Esophagus squamous epithelium (tissue), 5 donors: ENCODE measurements around the gene CRADD. TPM values are rescaled to one million over a fixed set of nuclear protein-coding genes. Genes with fewer than 3 reads are reported as not detected.

Experiments used
- DNase-seq: peaks from one replicate; lab custom pipeline; 2025; lab: John Stamatoyannopoulos, UW
- H3K27ac ChIP-seq, 4 donors: fragments of 200-600 bp; sonication (generic); one replicate each; pipeline ENCODE4 v1.5.1; 2016 to 2019; ENCODE audit warnings: mild to moderate bottlenecking in 1 of 4
- H3K27me3 ChIP-seq, 4 donors: fragments of 200-600 bp; sonication (generic); 1 replicate in 3 of 4; 2 replicates in 1 of 4; pipeline versions ENCODE4 v1.5.1 to v1.6.0; 2017 to 2021; ENCODE audit warnings: antibody characterized with exemption in 1 of 4
- H3K36me3 ChIP-seq, 3 donors: fragments of 200-600 bp; sonication (generic); one replicate each; pipeline ENCODE4 v1.5.1; 2016 to 2019
- H3K4me1 ChIP-seq, 3 donors: fragments of 200-600 bp; sonication (generic); one replicate each; pipeline ENCODE4 v1.5.1; 2017 to 2019
- H3K4me3 ChIP-seq, 4 donors: fragments of 200-600 bp; sonication (generic); 1 replicate in 3 of 4; 2 replicates in 1 of 4; pipeline ENCODE4 v1.5.1; 2016 to 2019; ENCODE audit warnings: mild to moderate bottlenecking in 2 of 4, moderate library complexity in 1 of 4
- H3K9me3 ChIP-seq, 3 donors: fragments of 200-600 bp; sonication (generic); one replicate each; pipeline ENCODE4 v1.5.1; 2016 to 2019
- POLR2A ChIP-seq, 4 donors: fragments of 450-650 bp; IDR thresholded peaks; one replicate each; pipeline ENCODE4 v1.6.1; 2017; ENCODE audit warnings: antibody characterized with exemption in 4 of 4, mild to moderate bottlenecking in 4 of 4, moderate library complexity in 3 of 4
- WGBS, 2 donors: methylation state at CpG; one replicate each; pipeline ENCODE4 v1.1.5; 2018; 5-methylcytosine and 5-hydroxymethylcytosine counted together
- intact Hi-C: fragments of 100-400 bp; cut with DNase I; formaldehyde crosslinking; loops from one replicate; pipeline ENCODE4 v1.15.0; 2022
- total RNA-seq, 4 donors: library from RNA; depleted of rRNA; stranded (reverse); fragments of >200 nt; gene quantifications; one replicate each; pipeline ENCODE4 v1.1.0, GENCODE V29; 2016
- TF ChIP-seq, protein P1 (sequence below), 6 experiments: fragments of 450-650 bp in 4 of 6; fragments of 200-600 bp in 2 of 6; sonication (generic) in 2 of 6; IDR thresholded peaks; one replicate each; pipeline ENCODE4 v1.5.1; 2016 to 2019; ENCODE audit warnings: antibody characterized with exemption in 6 of 6, mild to moderate bottlenecking in 4 of 6, moderate library complexity in 4 of 6
- donor health status: DM: yes; HTN: yes; CAD: no.

CRADD gene
- total RNA-seq, 4 donors from 2014 or later = 20.2 to 22.9 (median 21.7) TPM

DNA sequence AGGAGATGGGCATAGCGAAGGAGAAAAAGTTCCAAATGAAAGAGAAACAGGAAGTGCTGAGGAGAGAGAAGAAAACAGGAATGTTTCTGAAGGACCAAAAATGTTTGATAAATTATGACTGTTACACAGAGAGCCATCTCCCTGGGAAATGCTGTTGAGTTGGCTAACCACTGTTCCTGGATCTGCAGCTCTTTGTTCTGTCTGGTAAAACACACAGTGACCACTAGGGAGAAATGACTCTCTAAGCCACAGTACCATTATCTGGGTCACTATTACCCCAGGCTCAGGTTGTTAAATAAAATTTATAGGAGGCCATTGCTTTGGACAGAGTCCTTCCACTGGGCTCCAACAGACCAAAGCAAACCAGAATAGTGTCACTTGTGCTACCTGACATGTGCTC, 219.3 kb downstream of the CRADD start:
- Histone ChIP-seq H3K27me3 (no peaks in the 10 kb centered on the region), H3K27ac (no peak overlapping the region), H3K4me1 (peaks cover 10 to 36% (median 17%) of the 10 kb centered on the region in 3 donors), H3K4me3 (no peak overlapping the region), H3K9me3 (no peaks in the 10 kb centered on the region), H3K36me3 (no peaks in the 10 kb centered on the region)
- no peak for DNase-seq
- intact Hi-C loops = no loop called here
- TF ChIP-seq, protein P1, sequence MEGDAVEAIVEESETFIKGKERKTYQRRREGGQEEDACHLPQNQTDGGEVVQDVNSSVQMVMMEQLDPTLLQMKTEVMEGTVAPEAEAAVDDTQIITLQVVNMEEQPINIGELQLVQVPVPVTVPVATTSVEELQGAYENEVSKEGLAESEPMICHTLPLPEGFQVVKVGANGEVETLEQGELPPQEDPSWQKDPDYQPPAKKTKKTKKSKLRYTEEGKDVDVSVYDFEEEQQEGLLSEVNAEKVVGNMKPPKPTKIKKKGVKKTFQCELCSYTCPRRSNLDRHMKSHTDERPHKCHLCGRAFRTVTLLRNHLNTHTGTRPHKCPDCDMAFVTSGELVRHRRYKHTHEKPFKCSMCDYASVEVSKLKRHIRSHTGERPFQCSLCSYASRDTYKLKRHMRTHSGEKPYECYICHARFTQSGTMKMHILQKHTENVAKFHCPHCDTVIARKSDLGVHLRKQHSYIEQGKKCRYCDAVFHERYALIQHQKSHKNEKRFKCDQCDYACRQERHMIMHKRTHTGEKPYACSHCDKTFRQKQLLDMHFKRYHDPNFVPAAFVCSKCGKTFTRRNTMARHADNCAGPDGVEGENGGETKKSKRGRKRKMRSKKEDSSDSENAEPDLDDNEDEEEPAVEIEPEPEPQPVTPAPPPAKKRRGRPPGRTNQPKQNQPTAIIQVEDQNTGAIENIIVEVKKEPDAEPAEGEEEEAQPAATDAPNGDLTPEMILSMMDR (IDR thresholded peaks at IDR 0.05) = no peak
- TF ChIP-seq POLR2A (IDR thresholded peaks at IDR 0.05) = no peak
- 91 to 100% methylated on average over 1 of the region's 1 CpG for WGBS, 2 donors

DNA sequence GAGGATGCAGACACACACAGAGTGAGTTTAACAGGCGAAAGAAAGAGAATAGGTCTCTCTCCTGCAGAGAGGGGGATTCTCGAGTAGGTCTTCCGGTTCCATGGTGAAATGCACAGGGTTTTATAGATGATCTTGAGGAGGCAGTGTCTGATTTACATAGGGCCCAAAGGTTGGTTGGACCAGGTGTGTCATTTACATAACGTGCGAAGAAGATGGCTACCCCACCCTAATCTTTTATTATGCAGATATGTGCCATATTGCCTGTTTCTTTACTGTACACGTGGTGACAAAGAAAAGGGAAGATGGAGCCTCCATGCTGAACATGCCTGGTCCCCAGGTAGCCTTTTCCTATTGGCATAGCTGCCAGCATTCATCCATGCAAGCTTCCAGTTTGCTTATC, 219.8 kb downstream of the CRADD start:
- intact Hi-C loops = no loop called here
- no peak for DNase-seq
- 79 to 80% methylated on average over 6 of the region's 6 CpGs for WGBS, 2 donors
- H3K9me3 ChIP-seq = peaks cover 0 to 2% (median 0%) of the 10 kb centered on the region in 3 donors
- no peaks in the 10 kb centered on the region for H3K36me3 ChIP-seq
- no peak for TF ChIP-seq POLR2A (IDR thresholded peaks at IDR 0.05)
- TF ChIP-seq, protein P1 (IDR thresholded peaks at IDR 0.05) = no peak
- no peak overlapping the region for H3K4me3 ChIP-seq
- H3K27me3 ChIP-seq = no peaks in the 10 kb centered on the region
- H3K4me1 ChIP-seq = peaks cover 10 to 36% (median 17%) of the 10 kb centered on the region in 3 donors
- no peak overlapping the region for H3K27ac ChIP-seq

DNA sequence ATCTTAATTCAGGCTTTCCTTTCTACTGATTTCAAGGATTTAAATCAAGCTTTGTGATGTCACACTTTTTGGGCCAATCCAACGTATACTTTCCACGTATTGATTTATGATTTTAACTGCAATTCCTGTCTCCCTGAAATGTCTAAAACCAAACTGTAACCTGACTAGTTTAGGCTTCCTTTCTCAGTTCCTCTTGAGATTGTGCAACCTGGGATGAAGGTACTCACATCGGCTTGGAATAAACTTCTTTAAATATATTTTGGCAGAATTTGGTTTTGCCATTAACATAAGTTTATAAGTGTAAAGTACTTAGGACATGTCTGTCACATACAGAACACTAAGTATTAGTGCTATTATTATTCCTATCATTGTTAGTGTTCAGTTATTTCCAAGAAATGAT, 224.6 kb downstream of the CRADD start:
- DNase-seq = no peak
- H3K36me3 ChIP-seq = no peaks in the 10 kb centered on the region
- peaks cover 0 to 6% (median 0%) of the 10 kb centered on the region in 3 donors for H3K9me3 ChIP-seq
- TF ChIP-seq, protein P1 (IDR thresholded peaks at IDR 0.05) = no peak
- no peak for TF ChIP-seq POLR2A (IDR thresholded peaks at IDR 0.05)
- 84 to 90% methylated on average over 3 of the region's 3 CpGs for WGBS, 2 donors
- intact Hi-C loops = no loop called here
- H3K4me1 ChIP-seq = no peaks in the 10 kb centered on the region
- no peak overlapping the region for H3K27ac ChIP-seq
- no peak overlapping the region for H3K4me3 ChIP-seq
- no peaks in the 10 kb centered on the region for H3K27me3 ChIP-seq

DNA sequence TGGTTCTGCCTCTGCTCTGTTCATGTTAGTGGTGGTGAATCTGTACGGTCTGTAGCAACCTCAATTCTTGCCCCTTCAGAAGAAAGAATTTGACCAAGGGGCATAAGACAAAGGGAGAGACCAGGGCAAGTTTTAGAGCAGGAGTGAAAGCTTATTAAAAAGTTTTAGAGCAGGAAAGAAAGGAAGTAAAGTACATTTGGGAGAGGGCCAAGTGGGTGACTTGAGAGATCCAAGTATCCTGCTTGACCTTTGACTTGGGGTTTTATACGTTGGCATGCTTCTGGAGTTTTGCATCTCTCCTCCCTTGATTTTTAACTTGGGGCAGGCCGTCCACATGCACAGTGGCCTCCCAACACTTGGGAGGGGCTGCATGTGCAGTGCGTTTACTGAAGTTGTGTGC, 225.0 kb downstream of the CRADD start:
- no peak overlapping the region for H3K27ac ChIP-seq
- TF ChIP-seq POLR2A (IDR thresholded peaks at IDR 0.05) = no peak
- TF ChIP-seq, protein P1 (IDR thresholded peaks at IDR 0.05) = no peak
- WGBS, 2 donors = 76 to 88% methylated on average over 4 of the region's 4 CpGs

DNA sequence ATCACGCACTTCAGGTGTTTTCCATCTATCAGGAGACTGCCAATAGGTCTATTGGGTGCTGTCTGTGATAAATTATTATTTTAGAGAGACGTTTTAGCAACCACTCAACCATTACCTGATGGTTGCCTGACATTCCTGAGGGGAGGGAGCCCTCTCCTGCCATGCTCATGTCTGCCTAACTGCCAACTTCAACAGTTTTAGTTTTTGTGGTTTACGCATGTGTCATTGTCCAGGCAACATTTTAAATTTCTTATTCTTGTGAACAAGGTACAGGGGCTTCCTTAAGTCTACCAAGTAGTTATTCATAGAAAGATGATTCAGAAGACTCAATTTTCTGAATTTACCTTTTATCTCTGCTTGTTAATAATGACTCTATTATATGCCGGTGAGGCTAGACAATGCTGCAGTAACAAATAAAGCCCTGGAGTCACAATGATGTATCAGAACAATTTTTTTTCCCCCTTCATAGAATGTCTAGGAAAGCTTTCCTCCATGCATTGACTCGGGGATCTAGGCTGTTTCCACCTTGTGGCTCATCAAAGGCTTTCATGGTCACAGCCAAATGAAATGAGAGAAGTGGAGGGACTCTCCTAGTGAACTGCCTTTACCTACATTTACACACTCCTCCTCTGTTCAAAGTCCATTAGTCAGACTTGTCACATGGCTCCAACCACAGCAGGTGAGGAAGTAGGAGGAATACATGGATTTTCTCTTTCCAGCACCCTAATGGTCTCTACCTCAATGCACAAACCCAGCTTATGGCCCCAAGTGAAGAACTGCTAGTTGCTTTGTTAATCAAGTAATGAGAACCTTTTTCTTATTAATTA, 225.8 kb downstream of the CRADD start:
- Histone ChIP-seq H3K36me3 (no peaks in the 10 kb centered on the region), H3K4me3 (no peak overlapping the region), H3K4me1 (no peaks in the 10 kb centered on the region), H3K27me3 (no peaks in the 10 kb centered on the region), H3K9me3 (peaks cover 0 to 6% (median 0%) of the 10 kb centered on the region in 3 donors), H3K27ac (no peak overlapping the region)
- TF ChIP-seq POLR2A (IDR thresholded peaks at IDR 0.05) = no peak
- TF ChIP-seq, protein P1 (IDR thresholded peaks at IDR 0.05) = no peak
- intact Hi-C loops = no loop called here
- WGBS, 2 donors = 82 to 83% methylated on average over 5 of the region's 5 CpGs
- DNase-seq = no peak

More for the DNA sequence above, 225.0 kb downstream of the CRADD start:
- intact Hi-C loops = no loop called here
- no peak overlapping the region for H3K4me3 ChIP-seq
- H3K36me3 ChIP-seq = no peaks in the 10 kb centered on the region
- no peaks in the 10 kb centered on the region for H3K27me3 ChIP-seq
- peaks cover 0 to 6% (median 0%) of the 10 kb centered on the region in 3 donors for H3K9me3 ChIP-seq
- DNase-seq = no peak
- H3K4me1 ChIP-seq = no peaks in the 10 kb centered on the region
